Neural cell (in vitro differentiated cells): Measurements from ENCODE around the gene PLAAT4. TPM values are rescaled to one million over a fixed set of nuclear protein-coding genes. Genes with fewer than 3 reads are reported as not detected.

ENCODE experiments used
- H2AFZ ChIP-seq: fragments of 200-600, 300-800 bp; sonication (generic), shearing (Covaris generic); 2 replicates; pipeline ENCODE4 v1.6.0; 2014; ENCODE audit warnings: low read depth, mild to moderate bottlenecking, antibody characterized with exemption, low read length, moderate library complexity
- H3F3A ChIP-seq: fragments of 200-600 bp; shearing (Covaris generic); 2 replicates; pipeline ENCODE4 v1.6.1; 2016; ENCODE audit warnings: mild to moderate bottlenecking, moderate library complexity, mixed read lengths, antibody characterized with exemption, low read length; ENCODE audit not compliant: insufficient read depth, poor library complexity, severe bottlenecking
- H3K27ac ChIP-seq: fragments of 200-600, 300-800 bp; sonication (generic), shearing (Covaris generic); 2 replicates; pipeline ENCODE4 v1.5.1; 2014; ENCODE audit warnings: mild to moderate bottlenecking, low read length, moderate library complexity
- H3K27me3 ChIP-seq: fragments of 300-800, 200-600 bp; sonication (generic), shearing (Covaris generic); 2 replicates; pipeline ENCODE4 v1.6.0; 2014; ENCODE audit warnings: mild to moderate bottlenecking, low read depth, low read length, moderate library complexity; ENCODE audit not compliant: insufficient read depth
- H3K36me3 ChIP-seq: fragments of 300-800, 200-600 bp; sonication (generic), shearing (Covaris generic); 2 replicates; pipeline ENCODE4 v1.5.1; 2014; ENCODE audit warnings: mild to moderate bottlenecking, antibody characterized with exemption, low read length, moderate library complexity; ENCODE audit not compliant: insufficient read depth
- H3K4me2 ChIP-seq: fragments of 300-800, 200-600 bp; sonication (generic), shearing (Covaris generic); 2 replicates; pipeline ENCODE4 v1.6.0; 2014; ENCODE audit warnings: mild to moderate bottlenecking, low read length
- H3K4me3 ChIP-seq: fragments of 300-800, 200-600 bp; sonication (generic), shearing (Covaris generic); 2 replicates; pipeline ENCODE4 v1.5.1; 2014; ENCODE audit warnings: mild to moderate bottlenecking, low read length, moderate library complexity
- H3K79me2 ChIP-seq: fragments of 200-600 bp; shearing (Covaris generic); replicated peaks from 2 replicates; pipeline ENCODE4 v1.6.0; 2014; ENCODE audit warnings: mild to moderate bottlenecking, low read length, moderate library complexity; ENCODE audit not compliant: insufficient read depth
- H3K9ac ChIP-seq: fragments of 300-800, 200-600 bp; sonication (generic), shearing (Covaris generic); 2 replicates; pipeline ENCODE4 v1.6.1; 2016; ENCODE audit warnings: mild to moderate bottlenecking, low read length, mixed read lengths
- H3K9me2 ChIP-seq: fragments of 200-600 bp; shearing (Covaris generic); 2 replicates; pipeline ENCODE4 v1.6.1; 2016; ENCODE audit warnings: mild to moderate bottlenecking, low read length, mixed read lengths; ENCODE audit not compliant: insufficient read depth
- H3K9me3 ChIP-seq: fragments of 200-600, 300-800 bp; sonication (generic), shearing (Covaris generic); 2 replicates; pipeline ENCODE4 v1.6.1; 2016; ENCODE audit warnings: mild to moderate bottlenecking, mixed run types, low read length, moderate library complexity, mixed read lengths
- H4K20me1 ChIP-seq: fragments of 200-600 bp; shearing (Covaris generic); 2 replicates; pipeline ENCODE4 v1.6.1; 2016; ENCODE audit warnings: mild to moderate bottlenecking, mixed run types; ENCODE audit not compliant: insufficient read depth
- EP300 ChIP-seq: fragments of 450-650 bp; conservative IDR thresholded peaks from 2 replicates; pipeline ENCODE4 v1.6.1; 2014; ENCODE audit warnings: antibody characterized with exemption, mild to moderate bottlenecking, moderate library complexity; ENCODE audit not compliant: poor library complexity, severe bottlenecking
- EZH2 ChIP-seq: fragments of 200-600, 300-800 bp; shearing (Covaris generic), sonication (generic); IDR thresholded peaks from 2 replicates; pipeline ENCODE4 v1.6.1; 2014; ENCODE audit warnings: antibody characterized with exemption, low read length, borderline replicate concordance, mild to moderate bottlenecking; ENCODE audit not compliant: insufficient read depth, poor library complexity, severe bottlenecking
- MXI1 ChIP-seq: fragments of 450-650 bp; conservative IDR thresholded peaks from 2 replicates; pipeline ENCODE4 v1.6.1; 2014; ENCODE audit warnings: antibody characterized with exemption, mild to moderate bottlenecking; ENCODE audit not compliant: poor library complexity, severe bottlenecking
- POLR2AphosphoS5 ChIP-seq: IDR thresholded peaks from 2 replicates; pipeline ENCODE4 v1.6.1; 2012
- RAD21 ChIP-seq: fragments of 450-650 bp; conservative IDR thresholded peaks from 2 replicates; pipeline ENCODE4 v1.6.1; 2014; ENCODE audit warnings: antibody characterized with exemption, mild to moderate bottlenecking, moderate library complexity
- SMC3 ChIP-seq: fragments of 450-650 bp; conservative IDR thresholded peaks from 2 replicates; pipeline ENCODE4 v1.6.1; 2014; ENCODE audit warnings: antibody characterized with exemption, mild to moderate bottlenecking, moderate library complexity; ENCODE audit not compliant: poor library complexity
- TAF1 ChIP-seq: IDR thresholded peaks from 2 replicates; pipeline ENCODE4 v1.6.1; 2012; ENCODE audit warnings: low read depth
- polyA plus RNA-seq: library from polyadenylated mRNA; depleted of rRNA; stranded (reverse); fragments of >200 nt; gene quantifications from 2 replicates; pipeline ENCODE4 v1.2.3, GENCODE V29; 2014
- TF ChIP-seq, protein P1 (sequence below): fragments of 450-650 bp; IDR thresholded peaks from 2 replicates; pipeline ENCODE4 v1.5.1; 2014; ENCODE audit warnings: antibody characterized with exemption, mild to moderate bottlenecking, moderate library complexity; ENCODE audit not compliant: poor library complexity, severe bottlenecking
- TF ChIP-seq, protein P2 (sequence below): IDR thresholded peaks from 2 replicates; pipeline ENCODE4 v1.6.1; 2012; ENCODE audit warnings: borderline replicate concordance

The PLAAT4 gene
- polyA plus RNA-seq, 1 donor from 2014 or later, result not detected

DNA sequence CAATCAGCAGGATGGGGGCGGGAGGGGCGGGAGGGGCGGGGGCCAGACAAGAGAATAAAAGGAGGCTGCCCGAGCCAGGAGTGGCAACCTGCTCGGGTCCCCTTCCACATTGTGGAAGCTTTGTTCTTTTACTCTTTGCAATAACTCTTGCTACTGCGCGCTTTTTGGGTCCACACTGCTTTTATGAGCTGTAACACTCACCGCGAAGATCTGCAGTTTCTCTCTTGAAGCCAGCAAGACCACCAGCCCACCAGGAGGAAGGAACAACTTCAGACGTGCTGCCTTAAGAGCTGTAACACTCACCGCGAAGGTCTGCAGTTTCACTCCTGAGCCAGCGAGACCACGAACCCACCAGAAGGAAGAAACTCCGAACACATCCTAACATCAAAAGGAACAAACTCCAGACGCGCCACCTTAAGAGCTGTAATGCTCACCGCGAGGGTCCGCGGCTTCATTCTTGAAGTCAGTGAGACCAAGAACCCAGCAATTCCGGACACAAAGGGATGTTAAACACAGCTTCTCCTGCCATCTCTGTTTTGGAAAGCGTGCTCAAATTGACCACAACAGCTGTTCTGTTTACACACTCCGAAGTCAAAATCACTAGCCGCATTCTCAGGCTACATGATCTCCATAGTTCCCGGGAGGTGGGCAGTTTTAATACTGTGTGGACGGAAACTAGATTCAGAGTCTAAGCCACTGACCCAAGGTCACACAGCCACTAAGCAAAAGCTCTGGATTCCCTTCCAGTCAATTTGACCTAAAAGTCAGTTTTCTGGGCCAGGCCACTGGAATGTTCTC is 14.7 kb downstream of the PLAAT4 start:
- H4K20me1 ChIP-seq, result no peaks in the 10 kb centered on the region
- H3K79me2 ChIP-seq, result no peaks in the 10 kb centered on the region
- no peaks in the 10 kb centered on the region for H3K9me3 ChIP-seq
- no peaks in the 10 kb centered on the region for H3K9me2 ChIP-seq
- H3K4me2 ChIP-seq, result no peak overlapping the region
- no peaks in the 10 kb centered on the region for H3F3A ChIP-seq
- no peak overlapping the region for H3K27ac ChIP-seq
- H3K27me3 ChIP-seq, result no peaks in the 10 kb centered on the region
- no peak overlapping the region for H3K4me3 ChIP-seq
- no peak overlapping the region for H2AFZ ChIP-seq
- TF ChIP-seq EZH2 (no peak), RAD21 (no peak), SMC3 (no peak), MXI1 (no peak), TAF1 (no peak), POLR2AphosphoS5 (no peak), EP300 (no peak)
- TF ChIP-seq, protein P1, sequence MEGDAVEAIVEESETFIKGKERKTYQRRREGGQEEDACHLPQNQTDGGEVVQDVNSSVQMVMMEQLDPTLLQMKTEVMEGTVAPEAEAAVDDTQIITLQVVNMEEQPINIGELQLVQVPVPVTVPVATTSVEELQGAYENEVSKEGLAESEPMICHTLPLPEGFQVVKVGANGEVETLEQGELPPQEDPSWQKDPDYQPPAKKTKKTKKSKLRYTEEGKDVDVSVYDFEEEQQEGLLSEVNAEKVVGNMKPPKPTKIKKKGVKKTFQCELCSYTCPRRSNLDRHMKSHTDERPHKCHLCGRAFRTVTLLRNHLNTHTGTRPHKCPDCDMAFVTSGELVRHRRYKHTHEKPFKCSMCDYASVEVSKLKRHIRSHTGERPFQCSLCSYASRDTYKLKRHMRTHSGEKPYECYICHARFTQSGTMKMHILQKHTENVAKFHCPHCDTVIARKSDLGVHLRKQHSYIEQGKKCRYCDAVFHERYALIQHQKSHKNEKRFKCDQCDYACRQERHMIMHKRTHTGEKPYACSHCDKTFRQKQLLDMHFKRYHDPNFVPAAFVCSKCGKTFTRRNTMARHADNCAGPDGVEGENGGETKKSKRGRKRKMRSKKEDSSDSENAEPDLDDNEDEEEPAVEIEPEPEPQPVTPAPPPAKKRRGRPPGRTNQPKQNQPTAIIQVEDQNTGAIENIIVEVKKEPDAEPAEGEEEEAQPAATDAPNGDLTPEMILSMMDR, result no peak
- TF ChIP-seq, protein P2, sequence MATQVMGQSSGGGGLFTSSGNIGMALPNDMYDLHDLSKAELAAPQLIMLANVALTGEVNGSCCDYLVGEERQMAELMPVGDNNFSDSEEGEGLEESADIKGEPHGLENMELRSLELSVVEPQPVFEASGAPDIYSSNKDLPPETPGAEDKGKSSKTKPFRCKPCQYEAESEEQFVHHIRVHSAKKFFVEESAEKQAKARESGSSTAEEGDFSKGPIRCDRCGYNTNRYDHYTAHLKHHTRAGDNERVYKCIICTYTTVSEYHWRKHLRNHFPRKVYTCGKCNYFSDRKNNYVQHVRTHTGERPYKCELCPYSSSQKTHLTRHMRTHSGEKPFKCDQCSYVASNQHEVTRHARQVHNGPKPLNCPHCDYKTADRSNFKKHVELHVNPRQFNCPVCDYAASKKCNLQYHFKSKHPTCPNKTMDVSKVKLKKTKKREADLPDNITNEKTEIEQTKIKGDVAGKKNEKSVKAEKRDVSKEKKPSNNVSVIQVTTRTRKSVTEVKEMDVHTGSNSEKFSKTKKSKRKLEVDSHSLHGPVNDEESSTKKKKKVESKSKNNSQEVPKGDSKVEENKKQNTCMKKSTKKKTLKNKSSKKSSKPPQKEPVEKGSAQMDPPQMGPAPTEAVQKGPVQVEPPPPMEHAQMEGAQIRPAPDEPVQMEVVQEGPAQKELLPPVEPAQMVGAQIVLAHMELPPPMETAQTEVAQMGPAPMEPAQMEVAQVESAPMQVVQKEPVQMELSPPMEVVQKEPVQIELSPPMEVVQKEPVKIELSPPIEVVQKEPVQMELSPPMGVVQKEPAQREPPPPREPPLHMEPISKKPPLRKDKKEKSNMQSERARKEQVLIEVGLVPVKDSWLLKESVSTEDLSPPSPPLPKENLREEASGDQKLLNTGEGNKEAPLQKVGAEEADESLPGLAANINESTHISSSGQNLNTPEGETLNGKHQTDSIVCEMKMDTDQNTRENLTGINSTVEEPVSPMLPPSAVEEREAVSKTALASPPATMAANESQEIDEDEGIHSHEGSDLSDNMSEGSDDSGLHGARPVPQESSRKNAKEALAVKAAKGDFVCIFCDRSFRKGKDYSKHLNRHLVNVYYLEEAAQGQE, result no peak
- no peaks in the 10 kb centered on the region for H3K36me3 ChIP-seq
- H3K9ac ChIP-seq, result no peak overlapping the region

DNA sequence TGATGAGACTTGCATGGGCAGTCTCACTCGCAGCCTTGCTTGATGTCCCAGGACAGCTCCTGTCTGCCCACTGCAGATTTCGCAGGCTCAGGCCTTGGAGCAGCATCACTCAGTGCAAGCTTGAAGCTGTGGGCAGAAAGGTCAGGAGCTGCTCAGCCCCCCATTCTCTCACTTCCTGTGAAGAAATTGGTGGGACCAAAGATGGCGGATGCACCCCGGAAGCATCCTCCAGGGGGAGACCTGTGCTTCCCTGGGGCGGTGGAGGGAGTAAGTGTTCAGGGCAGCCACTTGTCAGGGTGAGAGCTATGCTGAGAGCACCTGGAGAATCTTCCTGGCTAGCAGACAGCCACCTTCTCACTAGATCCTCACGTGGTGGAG is 15.3 kb downstream of the PLAAT4 start:
- Histone ChIP-seq H2AFZ (no peak overlapping the region), H3K4me2 (no peak overlapping the region)

More for the DNA sequence above, 15.3 kb downstream of the PLAAT4 start:
- TF ChIP-seq SMC3 (no peak), TAF1 (no peak), POLR2AphosphoS5 (no peak), EZH2 (no peak), EP300 (no peak), RAD21 (no peak)
- TF ChIP-seq, protein P1, result no peak
- TF ChIP-seq, protein P2, result no peak
- Histone ChIP-seq H3F3A (no peaks in the 10 kb centered on the region), H3K79me2 (no peaks in the 10 kb centered on the region), H3K9ac (no peak overlapping the region), H3K9me2 (no peaks in the 10 kb centered on the region), H3K4me3 (no peak overlapping the region), H3K27me3 (no peaks in the 10 kb centered on the region), H3K36me3 (no peaks in the 10 kb centered on the region), H3K9me3 (no peaks in the 10 kb centered on the region), H4K20me1 (no peaks in the 10 kb centered on the region), H3K27ac (no peak overlapping the region)
